Left renal cortex interstitium (tissue), 4 donors: ENCODE results near the gene ELAC1. TPM values are rescaled to one million over a fixed set of nuclear protein-coding genes. Genes with fewer than 3 reads are reported as not detected.
"Not testable (repeated sequence)": the region's sequence is repeated elsewhere in the genome, so short reads cannot be mapped to it uniquely, and the experiment has no call there.

Experiments
- DNase-seq, 4 donors: peaks; one replicate each; pipeline ENCODE4 v3.0.0-alpha.2; 2013; ENCODE audit warnings: low read depth in 4 of 4, low spot score in 2 of 4, missing footprints in 1 of 4
- polyA plus RNA-seq, 4 donors: library from polyadenylated mRNA; unstranded; fragments of 120-200 nt; gene quantifications; one replicate each; pipeline ENCODE4 v1.2.1, GENCODE V29; 2013; ENCODE audit not compliant: insufficient read length in 4 of 4

ELAC1 gene
- polyA plus RNA-seq, 4 donors: 15.4 to 17.9 (median 17.0) TPM

- no peak for DNase-seq
Observed at GRCh38 chr18:50970006-50970405, 2.2 kb downstream of the ELAC1 start.

GRCh38 chr18:50972404-50972803 is 4.6 kb downstream of the ELAC1 start:
- not testable (repeated sequence) for DNase-seq

GRCh38 chr18:50973367-50974126 is 5.7 kb downstream of the ELAC1 start:
- no peak for DNase-seq

GRCh38 chr18:50977037-50977760 is 9.4 kb downstream of the ELAC1 start:
- no peak for DNase-seq

DNA sequence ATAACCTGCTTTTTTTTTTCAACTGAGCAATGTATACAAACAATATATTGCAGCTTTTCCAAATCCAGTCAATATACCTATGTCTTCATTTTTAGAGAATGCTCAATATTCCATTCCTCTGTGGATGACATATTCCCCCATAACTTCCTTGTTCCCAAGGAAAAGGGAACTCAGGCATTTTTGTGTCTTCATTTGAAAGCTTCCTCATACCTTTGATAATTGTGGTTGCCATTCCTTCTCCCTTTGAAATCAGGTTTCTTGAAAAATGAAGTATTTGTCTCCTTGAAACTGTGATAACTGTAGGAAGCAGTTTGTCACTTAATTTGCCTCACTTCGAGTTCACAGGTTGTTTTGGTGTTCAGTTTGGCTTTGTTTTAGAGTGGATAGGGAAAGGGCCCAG is 13.5 kb downstream of the ELAC1 start:
- DNase-seq: no peak

- DNase-seq: no peak
Observed at GRCh38 chr18:50982086-50982801, 14.4 kb downstream of the ELAC1 start.

DNA sequence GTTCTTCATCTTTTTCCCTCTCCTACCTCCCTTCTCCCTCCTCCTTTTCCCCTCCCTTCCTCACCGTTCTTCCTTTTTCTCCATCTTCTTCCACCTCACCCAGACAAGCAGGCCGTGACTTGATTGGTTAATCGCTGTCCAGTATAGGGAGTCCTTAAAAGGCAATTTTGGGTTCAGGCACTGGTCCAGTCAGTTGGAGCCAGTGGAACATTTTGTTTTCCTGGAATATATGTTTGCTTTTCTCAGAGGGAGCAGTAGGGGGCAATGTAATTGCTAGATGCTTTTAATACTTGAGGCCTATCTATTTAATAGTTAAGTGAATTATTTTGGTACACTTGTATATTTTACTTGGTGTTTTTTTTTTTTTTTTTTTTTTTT is 15.0 kb downstream of the ELAC1 start:
- no peak for DNase-seq

DNA sequence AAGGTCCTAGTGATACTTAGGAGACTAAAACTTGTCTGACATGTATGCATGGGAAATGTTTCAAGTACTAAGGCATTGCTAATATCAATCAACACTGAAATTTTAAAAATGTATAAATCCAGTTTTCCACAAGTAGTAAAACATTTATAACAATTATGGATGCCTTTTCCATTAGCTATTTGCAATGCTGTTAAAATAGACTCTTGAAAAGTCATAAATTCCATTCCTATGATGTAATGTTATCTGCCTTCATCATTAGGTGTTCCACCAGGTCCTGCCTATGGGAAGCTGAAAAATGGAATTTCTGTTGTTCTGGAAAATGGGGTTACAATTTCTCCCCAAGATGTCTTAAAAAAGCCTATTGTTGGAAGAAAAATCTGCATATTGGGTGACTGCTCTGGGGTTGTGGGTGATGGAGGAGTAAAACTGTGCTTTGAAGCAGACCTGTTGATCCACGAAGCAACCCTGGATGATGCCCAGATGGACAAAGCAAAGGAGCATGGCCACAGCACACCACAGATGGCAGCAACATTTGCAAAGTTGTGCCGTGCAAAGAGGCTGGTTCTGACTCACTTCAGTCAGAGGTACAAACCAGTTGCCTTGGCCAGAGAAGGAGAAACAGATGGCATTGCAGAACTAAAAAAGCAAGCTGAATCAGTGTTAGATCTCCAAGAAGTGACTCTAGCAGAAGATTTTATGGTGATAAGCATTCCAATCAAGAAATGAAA is 18.7 kb downstream of the ELAC1 start:
- DNase-seq: no peak

- no peak for DNase-seq
Observed at GRCh38 chr18:50987261-50987660, 19.4 kb downstream of the ELAC1 start.

GRCh38 chr18:50989711-50990110 is 21.9 kb downstream of the ELAC1 start:
- DNase-seq: no peak

GRCh38 chr18:50992351-50992762 is 24.5 kb downstream of the ELAC1 start:
- no peak for DNase-seq

GRCh38 chr18:50994031-50994430 is 26.2 kb downstream of the ELAC1 start:
- no peak for DNase-seq

- not testable (repeated sequence) for DNase-seq
Observed at GRCh38 chr18:51003174-51003573, 35.3 kb downstream of the ELAC1 start.

DNA sequence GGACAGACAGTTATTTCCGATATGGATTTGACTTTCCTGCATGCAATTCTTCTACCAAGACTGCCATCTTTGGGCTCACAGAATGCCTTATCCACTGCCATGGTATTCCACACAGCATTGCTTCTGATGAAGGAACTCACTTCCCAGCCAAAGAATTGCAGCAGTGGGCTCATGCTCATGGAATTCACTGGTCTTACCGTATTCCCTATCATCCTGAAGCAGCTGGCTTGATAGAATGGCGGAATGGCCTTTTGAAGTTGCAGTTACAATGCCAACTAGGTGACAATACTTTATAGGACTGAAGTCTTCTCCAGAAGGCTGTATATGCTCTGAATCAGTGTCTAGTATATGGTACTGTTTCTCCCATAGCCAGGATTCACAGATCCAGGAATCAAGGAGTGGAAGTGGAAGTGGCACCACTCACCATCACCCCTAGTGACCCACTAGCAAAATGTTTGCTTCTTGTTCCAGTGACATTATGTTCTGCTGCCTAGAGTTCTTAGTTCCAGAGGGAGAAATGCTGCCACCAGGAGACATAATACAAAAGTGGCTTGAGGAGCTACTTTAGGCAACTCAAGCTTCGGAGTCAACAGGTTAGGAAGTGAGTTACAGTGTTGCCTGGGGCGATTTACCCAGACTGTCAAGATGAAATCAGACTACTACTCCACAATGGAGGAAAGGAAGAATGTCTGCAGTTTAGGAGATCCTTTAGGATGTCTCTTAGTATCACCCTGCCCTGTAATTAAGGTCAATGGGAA is 38.4 kb downstream of the ELAC1 start:
- DNase-seq: no peak

DNA sequence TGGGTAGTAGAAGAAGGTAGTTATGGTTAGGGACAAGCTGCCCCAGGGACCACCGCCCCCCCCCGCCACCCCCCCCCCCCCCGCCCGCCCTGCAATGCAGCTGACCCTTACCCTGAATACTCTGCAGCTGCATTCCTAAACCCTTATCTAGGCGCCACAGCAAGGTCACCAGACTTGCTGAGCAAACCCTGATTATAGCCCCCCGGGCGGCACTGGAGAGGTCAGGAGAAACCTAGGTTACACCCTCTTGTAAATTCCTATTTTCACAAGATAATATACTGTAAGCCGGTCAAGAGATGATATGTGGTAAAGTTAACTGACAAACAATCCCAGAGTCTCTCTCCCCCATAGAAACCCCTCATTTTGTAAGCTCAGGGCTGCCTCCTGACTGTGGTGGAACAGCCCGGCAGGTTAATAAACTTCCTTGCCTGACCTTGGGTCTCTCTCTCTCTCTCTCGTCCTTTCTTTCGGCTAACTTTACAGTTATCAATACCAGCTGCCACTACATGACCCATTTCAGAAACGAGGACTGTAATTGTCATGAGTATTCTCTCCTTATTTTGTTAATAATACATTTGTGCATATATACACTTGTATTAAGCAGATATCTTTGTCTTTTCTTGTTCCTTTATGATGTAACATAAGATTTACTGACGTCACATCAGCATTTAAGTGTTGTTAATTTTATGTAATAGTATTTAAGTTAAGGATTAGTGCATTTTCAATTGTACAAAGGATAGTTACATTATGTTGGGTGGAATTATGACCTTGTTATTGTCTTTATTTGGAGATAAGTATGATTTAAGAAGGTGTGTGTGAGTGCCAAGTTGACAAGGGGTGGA is 39.3 kb downstream of the ELAC1 start:
- no peak for DNase-seq

DNA sequence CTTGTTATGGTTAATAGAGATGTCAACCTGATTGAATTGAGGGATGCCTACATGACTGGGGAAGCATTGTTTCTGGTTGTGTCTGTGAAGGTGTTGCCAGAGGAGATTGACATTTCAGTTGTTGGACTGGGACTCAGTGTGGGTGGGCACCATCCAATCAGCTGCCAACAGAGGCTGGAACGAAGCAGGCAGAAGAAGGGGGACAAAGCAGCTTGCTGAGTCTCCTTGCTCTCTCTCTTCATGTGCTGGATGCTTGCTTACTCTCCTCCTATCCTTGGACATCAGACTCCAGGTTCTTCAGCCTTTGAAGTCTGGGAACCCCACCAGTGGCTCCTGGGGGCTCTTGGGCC is 39.9 kb downstream of the ELAC1 start:
- DNase-seq: no peak

GRCh38 chr18:51009072-51009471 is 41.2 kb downstream of the ELAC1 start:
- no peak for DNase-seq

GRCh38 chr18:51010218-51010617 is 42.4 kb downstream of the ELAC1 start:
- DNase-seq: no peak

GRCh38 chr18:51011709-51012108 is 43.9 kb downstream of the ELAC1 start:
- no peak for DNase-seq
